H9 (cell line): ENCODE data around the gene CABCOCO1. TPM values are rescaled to one million over a fixed set of nuclear protein-coding genes. Genes with fewer than 3 reads are reported as not detected.

Source experiments
- DNase-seq: peaks from one replicate; pipeline ENCODE4 v3.0.0-alpha.2; 2017
- H2AFZ ChIP-seq: one replicate; pipeline ENCODE4 v1.6.1; 2013; ENCODE audit warnings: mild to moderate bottlenecking, low read length, control low read depth, moderate library complexity
- H2AK5ac ChIP-seq: 2 replicates; pipeline ENCODE4 v1.6.1; 2013; ENCODE audit warnings: low read length, control low read depth, mixed read lengths; ENCODE audit not compliant: insufficient read length
- H2BK120ac ChIP-seq: one replicate; pipeline ENCODE4 v1.6.1; 2013; ENCODE audit warnings: low read depth, mild to moderate bottlenecking, low read length, control low read depth, inconsistent platforms; ENCODE audit not compliant: poor library complexity, severe bottlenecking
- H2BK12ac ChIP-seq: 2 replicates; pipeline ENCODE4 v1.6.1; 2013; ENCODE audit warnings: low read length, control low read depth, mixed read lengths, low read depth; ENCODE audit not compliant: insufficient read length
- H2BK15ac ChIP-seq: 2 replicates; pipeline ENCODE4 v1.6.1; 2013; ENCODE audit warnings: low read depth, low read length, control low read depth
- H2BK20ac ChIP-seq: one replicate; pipeline ENCODE4 v1.6.1; 2013; ENCODE audit warnings: low read depth, mild to moderate bottlenecking, low read length, control low read depth, inconsistent platforms; ENCODE audit not compliant: poor library complexity, severe bottlenecking
- H2BK5ac ChIP-seq: 2 replicates; pipeline ENCODE4 v1.6.1; 2013; ENCODE audit warnings: low read length, control low read depth, mixed read lengths; ENCODE audit not compliant: insufficient read length
- H3K14ac ChIP-seq: 2 replicates; pipeline ENCODE4 v1.6.1; 2013; ENCODE audit warnings: low read length, control low read depth; ENCODE audit not compliant: insufficient read depth
- H3K18ac ChIP-seq: 2 replicates; pipeline ENCODE4 v1.6.1; 2013; ENCODE audit warnings: low read depth, mild to moderate bottlenecking, mixed read lengths, low read length, control low read depth; ENCODE audit not compliant: insufficient read length
- H3K23ac ChIP-seq: 2 replicates; pipeline ENCODE4 v1.6.1; 2013; ENCODE audit warnings: low read length, control low read depth, mixed read lengths, low read depth; ENCODE audit not compliant: insufficient read length
- H3K23me2 ChIP-seq: 2 replicates; pipeline ENCODE4 v1.6.1; 2013; ENCODE audit warnings: low read depth, mild to moderate bottlenecking, mixed read lengths, low read length, control low read depth; ENCODE audit not compliant: insufficient read length, poor library complexity, severe bottlenecking
- H3K27ac ChIP-seq: 2 replicates; pipeline ENCODE4 v1.5.1; 2013; ENCODE audit warnings: low read length, control low read depth, mixed read lengths, low read depth; ENCODE audit not compliant: insufficient read length
- H3K27me3 ChIP-seq: 2 replicates; pipeline ENCODE4 v1.6.1; 2013; ENCODE audit warnings: low read length, control low read depth, inconsistent platforms; ENCODE audit not compliant: insufficient read depth
- H3K4ac ChIP-seq: 2 replicates; pipeline ENCODE4 v1.6.1; 2013; ENCODE audit warnings: low read depth, mild to moderate bottlenecking, control low read depth, inconsistent platforms, low read length, moderate library complexity
- H3K4me1 ChIP-seq: 2 replicates; pipeline ENCODE4 v1.6.1; 2013; ENCODE audit warnings: low read length, control low read depth, inconsistent platforms; ENCODE audit not compliant: insufficient read depth
- H3K4me2 ChIP-seq: 2 replicates; pipeline ENCODE4 v1.6.1; 2013; ENCODE audit warnings: low read length, control low read depth, mixed read lengths; ENCODE audit not compliant: insufficient read length, insufficient read depth
- H3K56ac ChIP-seq: 2 replicates; pipeline ENCODE4 v1.6.1; 2013; ENCODE audit warnings: low read depth, mild to moderate bottlenecking, mixed read lengths, low read length, control low read depth; ENCODE audit not compliant: insufficient read length
- H3K79me1 ChIP-seq: 2 replicates; pipeline ENCODE4 v1.6.1; 2013; ENCODE audit warnings: low read depth, mild to moderate bottlenecking, moderate library complexity, low read length, control low read depth, inconsistent platforms; ENCODE audit not compliant: insufficient read depth, poor library complexity, severe bottlenecking
- H3K79me2 ChIP-seq: 2 replicates; pipeline ENCODE4 v1.6.1; 2013; ENCODE audit warnings: low read length, control low read depth, inconsistent platforms; ENCODE audit not compliant: insufficient read depth
- H3K9ac ChIP-seq: 2 replicates; pipeline ENCODE4 v1.6.1; 2013; ENCODE audit warnings: low read length, control low read depth, mixed read lengths; ENCODE audit not compliant: insufficient read length; ENCODE audit errors: extremely low read depth
- H3K9me3 ChIP-seq: one replicate; pipeline ENCODE4 v1.6.1; 2013; ENCODE audit warnings: low read depth, low read length, inconsistent platforms; ENCODE audit not compliant: control insufficient read depth
- H3T11ph ChIP-seq: one replicate; pipeline ENCODE4 v1.6.1; 2013; ENCODE audit warnings: mild to moderate bottlenecking, low read length, control low read depth, inconsistent platforms
- H4K20me1 ChIP-seq: one replicate; pipeline ENCODE4 v1.6.1; 2013; ENCODE audit not compliant: control insufficient read depth, insufficient read length, insufficient read depth
- H4K5ac ChIP-seq: 2 replicates; pipeline ENCODE4 v1.6.1; 2013; ENCODE audit warnings: low read depth, mild to moderate bottlenecking, mixed read lengths, low read length, control low read depth; ENCODE audit not compliant: insufficient read length
- H4K8ac ChIP-seq: replicated peaks from 2 replicates; pipeline ENCODE4 v1.6.1; 2013; ENCODE audit warnings: low read length, control low read depth, mixed read lengths, low read depth; ENCODE audit not compliant: insufficient read length
- H4K91ac ChIP-seq: 2 replicates; pipeline ENCODE4 v1.6.1; 2013; ENCODE audit warnings: low read depth, mild to moderate bottlenecking, moderate library complexity, mixed read lengths, low read length, control low read depth; ENCODE audit not compliant: insufficient read length
- H3K27ac Mint-ChIP-seq, 3 experiments: 2 replicates in 2 of 3; 3 replicates in 1 of 3; pipeline ENCODE4 v1.8.0; 2020 to 2021; ENCODE audit warnings: mixed read lengths in 3 of 3, mild to moderate bottlenecking in 1 of 3, moderate library complexity in 1 of 3
- H3K27me3 Mint-ChIP-seq: 2 replicates; pipeline ENCODE4 v1.8.0; 2021; ENCODE audit warnings: low read depth, mild to moderate bottlenecking, moderate library complexity, mixed read lengths
- H3K36me3 Mint-ChIP-seq, 3 experiments: 2 replicates in 2 of 3; 3 replicates in 1 of 3; pipeline ENCODE4 v1.8.0; 2020 to 2021; ENCODE audit warnings: low read depth in 3 of 3, mixed read lengths in 3 of 3; ENCODE audit not compliant: insufficient read depth in 1 of 3
- H3K4me1 Mint-ChIP-seq, 2 experiments: 2 replicates each; pipeline ENCODE4 v1.8.0; 2020; ENCODE audit warnings: mixed read lengths in 2 of 2
- H3K4me3 Mint-ChIP-seq, 2 experiments: 2 replicates in 1 of 2; 3 replicates in 1 of 2; pipeline ENCODE4 v1.8.0; 2020 to 2021; ENCODE audit warnings: mild to moderate bottlenecking in 2 of 2, mixed read lengths in 2 of 2, moderate library complexity in 1 of 2
- H3K9me3 Mint-ChIP-seq, 2 experiments: 2 replicates in 1 of 2; 3 replicates in 1 of 2; pipeline ENCODE4 v1.8.0; 2020; ENCODE audit warnings: mild to moderate bottlenecking in 2 of 2, mixed read lengths in 2 of 2, moderate library complexity in 1 of 2
- CTCF ChIP-seq: fragments of 200-600 bp; sonication (generic); conservative IDR thresholded peaks from 3 replicates; pipeline ENCODE4 v1.8.0; 2021; ENCODE audit warnings: antibody characterized with exemption, mild to moderate bottlenecking
- WGBS: extraction: QIAGEN DNeasy Blood & Tissue Kit; methylation state at CpG from one replicate; pipeline ENCODE4 v1.1.7; 2013; ENCODE audit warnings: missing lambda C conversion rate, low lambda C conversion rate, mixed read lengths; ENCODE audit not compliant: insufficient read length; ENCODE audit errors: extremely low coverage; 5-methylcytosine and 5-hydroxymethylcytosine counted together
- total RNA-seq: library from RNA; stranded (reverse); gene quantifications from 2 replicates; pipeline ENCODE4 v1.2.1, GENCODE V29; 2021

Gene CABCOCO1
- total RNA-seq, 1 experiment from 2014 or later: not detected

- DNase-seq: no peak
- Mint-ChIP-seq H3K4me1 (no peaks in the 10 kb centered on the region; a peak in 1 of 4 replicates), H3K27me3 (peaks cover 5% of the 10 kb centered on the region; the same call in 1 of the 2 replicates), H3K36me3 (no peaks in the 10 kb centered on the region), H3K4me3 (no peak overlapping the region), H3K27ac (no peak overlapping the region), H3K9me3 (no peaks in the 10 kb centered on the region)
- Histone ChIP-seq H3K4me1 (no peaks in the 10 kb centered on the region), H4K91ac (no peak overlapping the region), H2BK20ac (no peak overlapping the region), H2AK5ac (no peak overlapping the region), H3K9ac (no peak overlapping the region), H3T11ph (no peak overlapping the region), H3K23me2 (no peaks in the 10 kb centered on the region), H4K20me1 (no peaks in the 10 kb centered on the region), H4K8ac (no peak overlapping the region), H3K27me3 (no peaks in the 10 kb centered on the region), H3K4ac (no peak overlapping the region), H3K9me3 (no peaks in the 10 kb centered on the region), H3K27ac (no peak overlapping the region), H2BK120ac (no peak overlapping the region), H4K5ac (no peak overlapping the region), H3K14ac (no peak overlapping the region), H2BK12ac (no peak overlapping the region), H3K56ac (no peak overlapping the region), H3K18ac (no peak overlapping the region), H3K79me2 (no peaks in the 10 kb centered on the region), H2BK5ac (no peak overlapping the region), H3K79me1 (no peaks in the 10 kb centered on the region), H3K23ac (no peak overlapping the region), H2AFZ (no peak overlapping the region), H3K4me2 (no peak overlapping the region), H2BK15ac (no peak overlapping the region)
- no CpG with 5 or more reads among the region's 5 CpGs for WGBS
- TF ChIP-seq CTCF: no peak
Observed at GRCh38 chr10:61812052-61812721, 149.5 kb downstream of the CABCOCO1 start.
